Medulla oblongata (tissue), 1 donor: Measurements from ENCODE around the gene ECI1.
"Not testable (repeated sequence)": the region's sequence is repeated elsewhere in the genome, so short reads cannot be mapped to it uniquely, and the experiment has no call there.

Source experiments
- DNase-seq: peaks from one replicate; pipeline ENCODE4 v3.0.0-alpha.2; 2015; ENCODE audit errors: extremely low spot score

Gene ECI1

GRCh38 chr16:2253293-2253692 is 1.9 kb upstream of the ECI1 start:
- DNase-seq = no peak

- no peak for DNase-seq
Observed at GRCh38 chr16:2252806-2253148, 1.4 kb upstream of the ECI1 start.

- no peak for DNase-seq
Observed at GRCh38 chr16:2250652-2251295, 613 bp downstream of the ECI1 start.

GRCh38 chr16:2246301-2246885 is 5.0 kb downstream of the ECI1 start:
- no peak for DNase-seq

- DNase-seq = no peak
Observed at GRCh38 chr16:2244926-2245795, 6.2 kb downstream of the ECI1 start.

- no peak for DNase-seq
Observed at GRCh38 chr16:2244301-2244700, 7.1 kb downstream of the ECI1 start.

GRCh38 chr16:2243781-2244180 is 7.6 kb downstream of the ECI1 start:
- no peak for DNase-seq

- no peak for DNase-seq
Observed at GRCh38 chr16:2243031-2243528, 8.3 kb downstream of the ECI1 start.

GRCh38 chr16:2242598-2242997 is 8.8 kb downstream of the ECI1 start:
- DNase-seq = no peak

- DNase-seq = not testable (repeated sequence)
Observed at GRCh38 chr16:2240331-2240730, 11.1 kb downstream of the ECI1 start.

- DNase-seq = no peak
Observed at GRCh38 chr16:2238838-2239675, 12.3 kb downstream of the ECI1 start.

GRCh38 chr16:2238150-2238837 is 13.1 kb downstream of the ECI1 start:
- DNase-seq = no peak

GRCh38 chr16:2237493-2238149 is 13.8 kb downstream of the ECI1 start:
- no peak for DNase-seq

GRCh38 chr16:2237102-2237482 is 14.3 kb downstream of the ECI1 start:
- no peak for DNase-seq

- DNase-seq = no peak
Observed at GRCh38 chr16:2236337-2237101, 14.9 kb downstream of the ECI1 start, which contains the start of gene DNASE1L2. Gene DNASE1L2 (plus strand): TSS chr16:2236444. CDS start chr16:2236817, 373 bp downstream.

GRCh38 chr16:2235695-2236336 is 15.6 kb downstream of the ECI1 start:
- no peak for DNase-seq

- DNase-seq = no peak
Observed at GRCh38 chr16:2235234-2235651, 16.1 kb downstream of the ECI1 start.

GRCh38 chr16:2234813-2235170 is 16.6 kb downstream of the ECI1 start:
- no peak for DNase-seq
